Karpas-422 (cell line): ENCODE results near the gene PSMA7. TPM values are rescaled to one million over a fixed set of nuclear protein-coding genes. Genes with fewer than 3 reads are reported as not detected.

Source experiments
- DNase-seq: peaks from one replicate; pipeline ENCODE4 v3.0.0-alpha.2; 2015
- H2AFZ ChIP-seq: fragments of 200-600 bp; sonication (generic); 2 replicates; pipeline ENCODE4 v1.6.1; 2014; ENCODE audit warnings: antibody characterized with exemption, low read length, mixed read lengths
- H3K27ac ChIP-seq: fragments of 200-600 bp; sonication (generic); 2 replicates; pipeline ENCODE4 v1.5.1; 2014; ENCODE audit warnings: mild to moderate bottlenecking, low read length, moderate library complexity
- H3K27me3 ChIP-seq: fragments of 200-600 bp; sonication (generic); 2 replicates; pipeline ENCODE4 v1.6.1; 2014; ENCODE audit warnings: low read length, mixed read lengths
- H3K36me3 ChIP-seq: fragments of 200-600 bp; sonication (generic); 2 replicates; pipeline ENCODE4 v1.6.1; 2014; ENCODE audit warnings: low read length, mixed read lengths; ENCODE audit not compliant: insufficient read depth
- H3K4me1 ChIP-seq: fragments of 200-600 bp; sonication (generic); 2 replicates; pipeline ENCODE4 v1.6.1; 2014; ENCODE audit warnings: mild to moderate bottlenecking, low read length, mixed read lengths
- H3K4me2 ChIP-seq: fragments of 200-600 bp; sonication (generic); 2 replicates; pipeline ENCODE4 v1.6.1; 2014; ENCODE audit warnings: low read length, low read depth, mild to moderate bottlenecking; ENCODE audit not compliant: poor library complexity, severe bottlenecking
- H3K4me3 ChIP-seq: fragments of 200-600 bp; sonication (generic); 2 replicates; pipeline ENCODE4 v1.5.1; 2014; ENCODE audit warnings: mild to moderate bottlenecking, antibody characterized with exemption, low read length, mixed read lengths
- H3K79me2 ChIP-seq: fragments of 200-600 bp; sonication (generic); 2 replicates; pipeline ENCODE4 v1.6.1; 2014; ENCODE audit warnings: mild to moderate bottlenecking, low read length, mixed read lengths
- H3K9ac ChIP-seq: fragments of 200-600 bp; sonication (generic); 2 replicates; pipeline ENCODE4 v1.6.0; 2014; ENCODE audit warnings: low read length
- H3K9me2 ChIP-seq: fragments of 200-600 bp; sonication (generic), shearing (Covaris generic); replicated peaks from 2 replicates; pipeline ENCODE4 v1.6.0; 2014; ENCODE audit warnings: mild to moderate bottlenecking, low read length, moderate library complexity; ENCODE audit not compliant: insufficient read depth
- H3K9me3 ChIP-seq: fragments of 300-700, 200-600 bp; sonication (generic); 2 replicates; pipeline ENCODE4 v1.6.1; 2014; ENCODE audit warnings: low read length, mixed read lengths
- H4K20me1 ChIP-seq: fragments of 200-600 bp; sonication (generic); 2 replicates; pipeline ENCODE4 v1.6.1; 2014; ENCODE audit warnings: mild to moderate bottlenecking, antibody characterized with exemption, low read length, low read depth; ENCODE audit not compliant: insufficient read depth
- total RNA-seq: library from RNA; depleted of rRNA; stranded (reverse); fragments of >200 nt; shearing (Covaris generic); gene quantifications from 2 replicates; pipeline ENCODE4 v1.2.3, GENCODE V29; 2014; ENCODE audit warnings: low replicate concordance

PSMA7 gene
- total RNA-seq, 1 experiment from 2014 or later = 181 TPM

DNA sequence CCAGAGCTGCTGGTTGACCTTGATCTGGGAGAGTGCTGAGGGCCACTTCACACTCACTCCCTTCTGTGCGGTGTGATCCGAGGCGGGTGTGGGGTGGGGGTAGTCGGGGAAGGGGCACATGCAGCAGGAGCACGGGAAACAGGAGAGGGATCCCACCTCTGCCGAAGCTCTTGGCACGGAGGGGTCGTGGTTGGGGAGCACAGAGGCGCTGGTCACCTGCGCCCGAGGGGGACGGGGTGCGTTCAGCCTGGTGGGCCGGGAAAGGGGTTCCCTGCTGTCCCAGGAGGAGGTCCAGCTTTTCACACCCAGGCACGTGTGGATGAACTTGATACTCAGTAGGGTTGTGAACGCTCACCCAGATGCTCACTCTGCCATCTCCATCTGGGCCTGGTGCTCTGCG, 17.7 kb upstream of the PSMA7 start:
- H3K4me2 ChIP-seq = no peak overlapping the region
- H3K9ac ChIP-seq = no peak overlapping the region

DNA sequence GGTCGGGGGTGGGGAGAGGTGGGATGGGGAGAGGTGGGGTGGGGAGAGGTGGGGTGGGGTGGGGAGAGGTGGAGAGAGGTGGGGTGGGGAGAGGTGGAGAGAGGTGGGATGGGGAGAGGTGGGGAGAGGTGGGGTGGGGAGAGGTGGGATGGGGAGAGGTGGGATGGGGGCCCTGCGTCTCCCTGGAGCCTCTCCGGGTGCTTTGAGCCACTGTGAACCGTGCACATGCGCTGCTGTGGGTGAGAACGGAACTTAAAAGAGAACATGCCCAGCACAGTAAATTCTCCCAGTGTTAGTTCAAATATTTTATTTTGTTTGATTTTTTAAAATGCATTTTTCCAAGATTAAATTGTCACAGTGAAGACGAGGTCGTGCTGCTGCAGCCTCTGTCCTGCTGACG, 17.1 kb upstream of the PSMA7 start:
- no peak overlapping the region for H3K9ac ChIP-seq
- no peaks in the 10 kb centered on the region for H3K36me3 ChIP-seq
- H2AFZ ChIP-seq = no peak overlapping the region
- no peaks in the 10 kb centered on the region for H3K27me3 ChIP-seq
- H3K9me2 ChIP-seq = no peaks in the 10 kb centered on the region
- peaks cover 36% of the 10 kb centered on the region for H3K4me1 ChIP-seq
- DNase-seq = no peak
- no peak overlapping the region for H3K4me2 ChIP-seq
- no peaks in the 10 kb centered on the region for H3K79me2 ChIP-seq
- peaks cover 46% of the 10 kb centered on the region for H4K20me1 ChIP-seq
- no peaks in the 10 kb centered on the region for H3K9me3 ChIP-seq
- H3K4me3 ChIP-seq = no peak overlapping the region
- no peak overlapping the region for H3K27ac ChIP-seq

More for the DNA sequence above, 17.7 kb upstream of the PSMA7 start:
- Histone ChIP-seq H3K79me2 (no peaks in the 10 kb centered on the region), H3K27ac (no peak overlapping the region), H3K9me3 (no peaks in the 10 kb centered on the region), H2AFZ (no peak overlapping the region), H4K20me1 (peaks cover 40% of the 10 kb centered on the region), H3K4me1 (peaks cover 36% of the 10 kb centered on the region), H3K36me3 (no peaks in the 10 kb centered on the region), H3K9me2 (no peaks in the 10 kb centered on the region), H3K27me3 (no peaks in the 10 kb centered on the region), H3K4me3 (no peak overlapping the region)
- no peak for DNase-seq

DNA sequence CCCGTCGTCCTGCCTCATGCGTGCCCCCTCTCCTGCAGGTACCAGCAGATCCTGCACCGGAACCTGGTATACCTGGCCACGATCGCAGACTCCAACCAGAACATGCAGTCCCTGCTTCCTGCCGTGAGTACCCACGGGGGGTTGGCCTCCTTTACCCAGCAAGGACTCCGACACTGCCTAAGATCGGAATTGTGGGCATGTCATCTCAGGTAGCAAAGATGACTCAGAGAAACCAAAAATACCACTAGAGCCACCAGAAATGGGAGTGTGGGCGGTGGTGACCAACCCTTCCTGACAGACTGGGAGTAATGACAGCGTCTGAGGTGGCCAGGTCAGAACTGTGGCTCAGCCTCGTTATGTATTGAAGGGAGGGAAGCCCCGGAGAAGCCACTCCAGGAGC, 16.6 kb upstream of the PSMA7 start:
- Histone ChIP-seq H3K27me3 (no peaks in the 10 kb centered on the region), H3K4me3 (no peak overlapping the region), H3K4me1 (peaks cover 36% of the 10 kb centered on the region), H4K20me1 (peaks cover 51% of the 10 kb centered on the region), H3K27ac (no peak overlapping the region), H3K36me3 (no peaks in the 10 kb centered on the region), H3K9me3 (no peaks in the 10 kb centered on the region), H3K79me2 (no peaks in the 10 kb centered on the region), H3K9me2 (no peaks in the 10 kb centered on the region), H2AFZ (no peak overlapping the region), H3K4me2 (no peak overlapping the region), H3K9ac (no peak overlapping the region)
- DNase-seq = no peak

DNA sequence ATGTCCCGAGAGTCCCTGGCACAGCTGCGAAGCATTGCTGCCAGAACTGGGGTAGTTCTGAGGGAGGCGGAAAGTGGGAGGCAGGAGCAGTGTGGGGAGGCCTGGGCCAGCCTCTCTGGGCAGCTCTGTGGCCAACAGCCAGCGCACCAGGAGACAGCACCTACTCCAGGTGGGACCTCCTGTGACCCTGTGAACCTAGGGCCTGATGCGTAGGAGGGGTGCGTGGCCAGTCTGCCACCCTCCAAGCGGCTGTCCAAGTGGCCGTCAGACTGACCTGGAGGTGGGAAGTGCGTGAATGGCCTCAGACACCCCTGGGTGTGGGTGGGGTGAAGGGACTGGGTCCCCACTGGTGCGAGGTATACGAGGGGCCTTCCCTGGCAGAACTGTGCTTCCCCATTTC, 15.9 kb upstream of the PSMA7 start:
- Histone ChIP-seq H3K9me2 (no peaks in the 10 kb centered on the region), H4K20me1 (peaks cover 58% of the 10 kb centered on the region), H3K27me3 (no peaks in the 10 kb centered on the region), H3K9ac (peak overlapping the region; percentile 26; the same call in 1 of the 2 replicates), H3K36me3 (no peaks in the 10 kb centered on the region), H3K4me1 (peaks cover 36% of the 10 kb centered on the region), H2AFZ (no peak overlapping the region), H3K9me3 (no peaks in the 10 kb centered on the region), H3K79me2 (no peaks in the 10 kb centered on the region), H3K4me3 (peak overlapping the region; percentile 32; the same call in 1 of the 2 replicates), H3K27ac (peak overlapping the region; percentile 33; the same call in 1 of the 2 replicates), H3K4me2 (peak overlapping the region; percentile 52)
- peak; percentile 74 for DNase-seq

DNA sequence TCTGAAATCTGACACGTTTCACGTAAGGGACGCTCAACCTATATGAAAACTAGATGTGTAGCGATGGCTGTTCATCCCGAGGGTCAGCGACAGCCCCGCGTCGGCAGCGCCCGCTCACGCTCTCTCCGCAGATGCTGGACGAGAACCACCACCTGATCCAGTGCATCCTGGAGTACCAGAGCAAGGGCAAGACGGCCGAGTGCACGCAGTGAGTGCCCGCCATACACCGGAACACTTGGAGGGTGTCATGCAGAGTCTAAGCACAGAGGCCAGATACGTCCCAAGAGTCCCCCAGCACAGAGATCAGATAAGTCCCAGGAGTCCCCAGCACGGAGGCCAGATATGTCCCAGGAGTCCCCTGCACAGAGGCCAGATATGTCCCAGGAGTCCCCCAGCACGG, 15.3 kb upstream of the PSMA7 start:
- no peaks in the 10 kb centered on the region for H3K27me3 ChIP-seq
- peaks cover 36% of the 10 kb centered on the region for H3K4me1 ChIP-seq
- H2AFZ ChIP-seq = no peak overlapping the region
- 0 out of 2 replicates have a peak overlapping the region, but pooled peaks have one; percentile 26 for H3K9ac ChIP-seq
- H3K4me2 ChIP-seq = peak overlapping the region; percentile 52
- H3K4me3 ChIP-seq = peak overlapping the region; percentile 43; the same call in 1 of the 2 replicates
- peaks cover 62% of the 10 kb centered on the region for H4K20me1 ChIP-seq
- H3K27ac ChIP-seq = peak overlapping the region; percentile 33; the same call in 1 of the 2 replicates
- H3K36me3 ChIP-seq = no peaks in the 10 kb centered on the region
- no peaks in the 10 kb centered on the region for H3K9me2 ChIP-seq
- DNase-seq = peak; percentile 80
- no peaks in the 10 kb centered on the region for H3K9me3 ChIP-seq
- no peaks in the 10 kb centered on the region; the same call in 1 of the 2 replicates for H3K79me2 ChIP-seq

DNA sequence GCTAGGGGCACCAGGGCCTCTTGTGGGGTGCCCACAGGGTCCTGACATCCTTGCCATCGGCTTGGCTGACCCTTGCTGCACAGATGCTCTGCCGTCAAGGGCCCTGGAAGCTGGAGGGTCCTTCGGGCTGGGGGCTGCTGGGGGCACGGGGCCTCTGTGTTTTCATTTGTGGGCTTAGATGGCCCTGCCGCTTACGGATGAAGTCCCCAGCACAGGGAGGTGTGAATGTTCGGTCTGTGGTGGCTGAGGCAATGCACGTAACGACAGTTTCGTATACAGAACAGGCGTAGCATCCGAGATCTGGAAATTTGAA, 14.8 kb upstream of the PSMA7 start:
- H2AFZ ChIP-seq = no peak overlapping the region
- no peak overlapping the region; the same call in 1 of the 2 replicates for H3K4me3 ChIP-seq
- DNase-seq = no peak
- H3K4me2 ChIP-seq = peak overlapping the region; percentile 52
- no peaks in the 10 kb centered on the region; the same call in 1 of the 2 replicates for H3K79me2 ChIP-seq
- H3K27me3 ChIP-seq = no peaks in the 10 kb centered on the region
- H3K9me3 ChIP-seq = no peaks in the 10 kb centered on the region; the same call in 1 of the 2 replicates
- H3K4me1 ChIP-seq = peaks cover 36% of the 10 kb centered on the region
- no peaks in the 10 kb centered on the region for H3K9me2 ChIP-seq
- peaks cover 66% of the 10 kb centered on the region for H4K20me1 ChIP-seq
- no peak overlapping the region for H3K27ac ChIP-seq
- H3K9ac ChIP-seq = no peak overlapping the region
- no peaks in the 10 kb centered on the region; the same call in 1 of the 2 replicates for H3K36me3 ChIP-seq

DNA sequence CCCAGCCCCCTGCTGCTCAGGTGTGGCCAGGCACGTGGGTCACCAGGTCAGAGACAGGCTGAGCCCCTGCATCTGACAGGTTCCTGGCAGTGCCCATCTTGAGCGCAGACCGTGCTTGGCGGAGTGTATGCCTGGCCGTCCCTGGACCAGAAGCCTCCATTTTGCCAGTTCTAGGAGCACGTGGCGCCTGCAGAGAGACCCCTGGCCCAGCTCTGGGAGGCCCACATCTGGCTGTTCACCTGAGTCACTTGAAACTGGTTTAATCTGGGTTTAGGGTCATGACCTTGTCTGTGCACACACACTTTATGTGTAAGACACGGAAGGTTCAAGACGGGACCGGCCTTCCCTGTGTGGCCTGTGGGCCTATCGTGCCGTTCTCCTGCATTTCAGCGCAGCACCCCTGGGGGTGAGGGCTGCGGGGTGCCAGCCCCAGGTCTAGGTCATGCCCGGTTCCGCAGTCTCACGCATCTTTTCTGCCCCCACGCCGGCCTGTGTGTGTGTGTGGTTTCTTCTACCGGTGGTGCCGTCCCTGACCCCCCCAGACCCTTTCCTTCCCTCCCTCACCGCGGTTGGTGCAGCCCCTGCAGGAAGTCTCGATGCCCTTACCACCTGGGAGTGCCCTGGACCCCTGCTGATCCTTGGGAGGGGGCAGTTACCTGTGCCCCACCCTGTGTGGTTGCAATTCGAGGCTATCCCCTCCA, 14.3 kb upstream of the PSMA7 start:
- DNase-seq = no peak
- no peak overlapping the region for H3K4me3 ChIP-seq
- H3K9me3 ChIP-seq = no peaks in the 10 kb centered on the region; the same call in 1 of the 2 replicates
- H3K79me2 ChIP-seq = no peaks in the 10 kb centered on the region; the same call in 1 of the 2 replicates
- no peak overlapping the region for H3K9ac ChIP-seq
- H3K4me1 ChIP-seq = peaks cover 36% of the 10 kb centered on the region
- H3K27me3 ChIP-seq = no peaks in the 10 kb centered on the region
- no peaks in the 10 kb centered on the region for H3K9me2 ChIP-seq
- peaks cover 66% of the 10 kb centered on the region for H4K20me1 ChIP-seq
- no peak overlapping the region for H3K4me2 ChIP-seq
- no peak overlapping the region for H2AFZ ChIP-seq
- H3K27ac ChIP-seq = no peak overlapping the region
- H3K36me3 ChIP-seq = no peaks in the 10 kb centered on the region; the same call in 1 of the 2 replicates

DNA sequence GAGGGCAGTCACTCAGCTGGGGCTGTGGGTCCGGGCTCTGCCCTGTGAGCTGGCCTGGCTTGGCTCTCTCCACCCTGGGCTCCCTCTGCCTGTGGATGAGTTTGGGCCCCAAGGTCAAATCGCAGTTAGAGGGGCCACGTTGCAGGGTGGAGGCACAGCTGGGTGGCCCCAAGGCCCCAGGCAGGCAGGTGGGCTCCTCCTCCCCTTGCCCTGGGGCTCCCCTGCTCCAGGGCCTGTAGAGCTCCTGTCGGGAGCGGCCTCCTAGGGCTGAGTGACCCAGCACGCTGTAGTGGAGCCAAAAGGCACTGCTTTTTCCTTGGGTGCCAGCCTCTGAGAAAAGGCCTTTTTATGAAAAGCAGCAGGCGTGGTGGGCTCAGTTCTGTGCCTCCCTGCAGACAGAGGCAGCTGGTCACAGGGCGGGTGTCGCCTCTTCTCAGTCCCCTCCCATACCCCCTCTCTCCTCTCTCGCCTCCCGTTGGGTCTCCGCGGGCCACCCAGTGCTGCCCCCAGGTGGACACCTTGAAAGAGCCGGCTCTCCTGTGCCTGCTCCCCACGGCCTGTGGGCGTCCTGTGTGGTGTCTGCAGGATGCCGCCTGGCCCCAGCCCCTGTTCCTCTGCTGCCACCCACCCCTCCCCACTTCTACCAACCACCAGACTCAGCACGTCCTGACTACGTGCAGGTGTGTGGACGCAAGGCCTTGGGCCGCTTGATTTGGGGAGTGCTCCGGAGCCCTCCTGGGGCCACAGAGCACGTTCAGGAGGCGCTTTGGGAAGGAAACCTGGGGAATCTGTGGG, 13.6 kb upstream of the PSMA7 start:
- Histone ChIP-seq H4K20me1 (peaks cover 72% of the 10 kb centered on the region), H3K27ac (no peak overlapping the region), H3K27me3 (no peaks in the 10 kb centered on the region), H3K4me3 (no peak overlapping the region), H3K36me3 (no peaks in the 10 kb centered on the region; the same call in 1 of the 2 replicates), H3K4me2 (no peak overlapping the region), H3K79me2 (no peaks in the 10 kb centered on the region; the same call in 1 of the 2 replicates), H3K9me3 (no peaks in the 10 kb centered on the region; the same call in 1 of the 2 replicates), H3K9ac (no peak overlapping the region), H3K9me2 (no peaks in the 10 kb centered on the region), H2AFZ (no peak overlapping the region), H3K4me1 (peaks cover 36% of the 10 kb centered on the region)
- DNase-seq = peak; percentile 88
